ENCODE measurements around the gene SH2B3.

SH2B3 gene

GRCh38 chr12:111441107-111441928 lies 35.6 kb downstream of the SH2B3 start:
- no peaks in the 10 kb centered on the region; the same call in 1 of the 2 replicates for H3F3A ChIP-seq (ENCODE audit: control insufficient read depth, insufficient read depth)
- no peak for TF ChIP-seq EZH2phosphoT487 (IDR thresholded peaks at IDR 0.05; ENCODE audit: borderline replicate concordance, low read length)
- TF ChIP-seq, protein P1, sequence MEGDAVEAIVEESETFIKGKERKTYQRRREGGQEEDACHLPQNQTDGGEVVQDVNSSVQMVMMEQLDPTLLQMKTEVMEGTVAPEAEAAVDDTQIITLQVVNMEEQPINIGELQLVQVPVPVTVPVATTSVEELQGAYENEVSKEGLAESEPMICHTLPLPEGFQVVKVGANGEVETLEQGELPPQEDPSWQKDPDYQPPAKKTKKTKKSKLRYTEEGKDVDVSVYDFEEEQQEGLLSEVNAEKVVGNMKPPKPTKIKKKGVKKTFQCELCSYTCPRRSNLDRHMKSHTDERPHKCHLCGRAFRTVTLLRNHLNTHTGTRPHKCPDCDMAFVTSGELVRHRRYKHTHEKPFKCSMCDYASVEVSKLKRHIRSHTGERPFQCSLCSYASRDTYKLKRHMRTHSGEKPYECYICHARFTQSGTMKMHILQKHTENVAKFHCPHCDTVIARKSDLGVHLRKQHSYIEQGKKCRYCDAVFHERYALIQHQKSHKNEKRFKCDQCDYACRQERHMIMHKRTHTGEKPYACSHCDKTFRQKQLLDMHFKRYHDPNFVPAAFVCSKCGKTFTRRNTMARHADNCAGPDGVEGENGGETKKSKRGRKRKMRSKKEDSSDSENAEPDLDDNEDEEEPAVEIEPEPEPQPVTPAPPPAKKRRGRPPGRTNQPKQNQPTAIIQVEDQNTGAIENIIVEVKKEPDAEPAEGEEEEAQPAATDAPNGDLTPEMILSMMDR (IDR thresholded peaks at IDR 0.05; ENCODE audit: low read depth, low read length, poor library complexity, severe bottlenecking): no peak
- peaks cover 39% of the 10 kb centered on the region for H3K36me3 ChIP-seq (ENCODE audit: control insufficient read depth, low read length)
- no peaks in the 10 kb centered on the region for H3K27me3 ChIP-seq (ENCODE audit: control insufficient read depth, low read length)
- no peak overlapping the region for H3K27ac ChIP-seq (ENCODE audit: low read depth, low read length)
- H3K9me3 ChIP-seq (ENCODE audit: control insufficient read depth, insufficient read depth, low read length): no peaks in the 10 kb centered on the region
- no peak overlapping the region for H3K4me2 ChIP-seq (ENCODE audit: low read length)
- H4K20me1 ChIP-seq (ENCODE audit: control insufficient read depth, insufficient read depth, low read depth, low read length): peaks cover 12% of the 10 kb centered on the region
- H3K79me2 ChIP-seq (ENCODE audit: control insufficient read depth, low read length): peaks cover 38% of the 10 kb centered on the region
- H3K4me1 ChIP-seq (ENCODE audit: control insufficient read depth, low read length): peaks cover 40% of the 10 kb centered on the region
- no peaks in the 10 kb centered on the region for H3K9me2 ChIP-seq (replicated peaks; ENCODE audit: control insufficient read depth, low read length)
- no peak overlapping the region for H3K4me3 ChIP-seq (ENCODE audit: low read length)

- peaks cover 41% of the 10 kb centered on the region for H3K4me1 ChIP-seq (ENCODE audit: control insufficient read depth, low read length)
- peaks cover 12% of the 10 kb centered on the region for H4K20me1 ChIP-seq (ENCODE audit: control insufficient read depth, insufficient read depth, low read depth, low read length)
- peaks cover 49% of the 10 kb centered on the region for H3K36me3 ChIP-seq (ENCODE audit: control insufficient read depth, low read length)
These were observed 36.8 kb downstream of the SH2B3 start for GRCh38 chr12:111442301-111443045.

DNA sequence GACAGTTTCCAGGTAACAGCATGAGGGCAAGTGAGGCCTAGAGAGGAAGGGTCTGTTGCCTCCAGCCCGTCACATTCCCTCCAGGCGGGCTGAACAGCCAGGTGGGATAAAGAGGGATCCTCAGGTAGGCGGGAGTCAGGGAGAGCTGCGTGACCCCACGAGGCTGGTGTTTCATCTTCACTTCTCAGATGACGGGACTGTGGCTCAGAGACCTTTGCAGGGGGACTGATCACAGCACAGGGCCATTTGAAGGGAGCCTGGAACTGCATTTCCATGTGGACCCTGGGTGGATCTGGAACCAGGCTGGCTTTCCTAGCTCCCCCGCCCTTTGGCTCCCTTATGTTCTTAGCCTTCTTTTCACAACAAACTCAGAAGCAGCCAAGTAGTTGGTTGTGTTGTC lies 37.4 kb downstream of the SH2B3 start:
- Histone ChIP-seq H3K9me2 (replicated peaks; ENCODE audit: control insufficient read depth, low read length) (no peaks in the 10 kb centered on the region), H3K27ac (ENCODE audit: low read depth, low read length) (no peak overlapping the region), H3F3A (ENCODE audit: control insufficient read depth, insufficient read depth) (no peaks in the 10 kb centered on the region; the same call in 1 of the 2 replicates), H4K20me1 (ENCODE audit: control insufficient read depth, insufficient read depth, low read depth, low read length) (peaks cover 12% of the 10 kb centered on the region), H3K36me3 (ENCODE audit: control insufficient read depth, low read length) (peaks cover 55% of the 10 kb centered on the region), H3K4me3 (ENCODE audit: low read length) (no peak overlapping the region), H3K9me3 (ENCODE audit: control insufficient read depth, insufficient read depth, low read length) (no peaks in the 10 kb centered on the region), H3K4me2 (ENCODE audit: low read length) (no peak overlapping the region), H3K79me2 (ENCODE audit: control insufficient read depth, low read length) (peaks cover 24% of the 10 kb centered on the region), H3K27me3 (ENCODE audit: control insufficient read depth, low read length) (no peaks in the 10 kb centered on the region), H3K4me1 (ENCODE audit: control insufficient read depth, low read length) (peaks cover 36% of the 10 kb centered on the region)
- no peak for TF ChIP-seq EZH2phosphoT487 (IDR thresholded peaks at IDR 0.05; ENCODE audit: borderline replicate concordance, low read length)
- TF ChIP-seq, protein P1 (IDR thresholded peaks at IDR 0.05; ENCODE audit: low read depth, low read length, poor library complexity, severe bottlenecking): no peak

More at GRCh38 chr12:111442301-111443045, 36.8 kb downstream of the SH2B3 start:
- Histone ChIP-seq H3K9me2 (replicated peaks; ENCODE audit: control insufficient read depth, low read length) (no peaks in the 10 kb centered on the region), H3K27ac (ENCODE audit: low read depth, low read length) (no peak overlapping the region), H3K4me2 (ENCODE audit: low read length) (no peak overlapping the region), H3K4me3 (ENCODE audit: low read length) (no peak overlapping the region), H3K79me2 (ENCODE audit: control insufficient read depth, low read length) (peaks cover 28% of the 10 kb centered on the region), H3K27me3 (ENCODE audit: control insufficient read depth, low read length) (no peaks in the 10 kb centered on the region), H3F3A (ENCODE audit: control insufficient read depth, insufficient read depth) (no peaks in the 10 kb centered on the region; the same call in 1 of the 2 replicates), H3K9me3 (ENCODE audit: control insufficient read depth, insufficient read depth, low read length) (no peaks in the 10 kb centered on the region)
- TF ChIP-seq, protein P1 (IDR thresholded peaks at IDR 0.05; ENCODE audit: low read depth, low read length, poor library complexity, severe bottlenecking): no peak
- no peak for TF ChIP-seq EZH2phosphoT487 (IDR thresholded peaks at IDR 0.05; ENCODE audit: borderline replicate concordance, low read length)

Data from DOHH2 (cell line).